Fibroblast of villous mesenchyme (primary cell): ENCODE results near the gene TSEN15. TPM values are rescaled to one million over a fixed set of nuclear protein-coding genes. Genes with fewer than 3 reads are reported as not detected.

ENCODE experiments used
- DNase-seq: peaks from one replicate; pipeline ENCODE4 v3.0.0-alpha.2; 2010; ENCODE audit warnings: low read depth
- H3K4me3 ChIP-seq: 2 replicates; pipeline ENCODE4 v1.5.1; 2011; ENCODE audit warnings: low read depth, mild to moderate bottlenecking, low read length
- CTCF ChIP-seq: IDR thresholded peaks from 2 replicates; pipeline ENCODE4 v1.5.1; 2012; ENCODE audit warnings: low read depth, mild to moderate bottlenecking, low read length; ENCODE audit not compliant: insufficient read depth
- total RNA-seq: library from RNA; depleted of rRNA; stranded (reverse); fragments of >200 nt; gene quantifications from 2 replicates; pipeline ENCODE4 v1.2.3, GENCODE V29; 2012

TSEN15 gene
- total RNA-seq, 1 donor = 53.5 TPM

- H3K4me3 ChIP-seq = no peak overlapping the region
- no peak for DNase-seq
- no peak for TF ChIP-seq CTCF
Observed at GRCh38 chr1:184030433-184031091, 21.0 kb upstream of the TSEN15 start.

- no peak for TF ChIP-seq CTCF
- DNase-seq = no peak
- H3K4me3 ChIP-seq = no peak overlapping the region
Observed at GRCh38 chr1:184031092-184031408, 20.5 kb upstream of the TSEN15 start.

- H3K4me3 ChIP-seq = no peak overlapping the region
- TF ChIP-seq CTCF = no peak
- no peak for DNase-seq
Observed at GRCh38 chr1:184031409-184032107, 20.0 kb upstream of the TSEN15 start.

GRCh38 chr1:184032306-184032929 is 19.1 kb upstream of the TSEN15 start:
- no peak for TF ChIP-seq CTCF
- H3K4me3 ChIP-seq = no peak overlapping the region
- DNase-seq = no peak

- no peak for DNase-seq
- no peak for TF ChIP-seq CTCF
- H3K4me3 ChIP-seq = no peak overlapping the region
Observed at GRCh38 chr1:184032930-184033418, 18.6 kb upstream of the TSEN15 start.

- H3K4me3 ChIP-seq = no peak overlapping the region
- no peak for TF ChIP-seq CTCF
- no peak for DNase-seq
Observed at GRCh38 chr1:184033711-184034167, 17.8 kb upstream of the TSEN15 start.
